Keratinocyte (primary cell): ENCODE results near the gene TMEM131. TPM values are rescaled to one million over a fixed set of nuclear protein-coding genes. Genes with fewer than 3 reads are reported as not detected.

Experiments
- DNase-seq: peaks from one replicate; pipeline ENCODE4 v3.0.0-alpha.2; 2011; ENCODE audit warnings: low read depth, missing footprints, low spot score
- FAIRE-seq: peaks from 2 replicates; lab custom pipeline; 2011; peaks lifted over from hg19 to GRCh38; lab: Jason Lieb, UNC
- H2AFZ ChIP-seq: 2 replicates; pipeline ENCODE4 v1.6.0; 2012; ENCODE audit warnings: low read length, control low read depth, inconsistent platforms; ENCODE audit not compliant: control insufficient read depth
- H3K27ac ChIP-seq: 2 replicates; pipeline ENCODE4 v1.5.1; 2011; ENCODE audit warnings: low read length; ENCODE audit not compliant: control insufficient read depth, insufficient read depth
- H3K27me3 ChIP-seq: 3 replicates; pipeline ENCODE4 v1.6.0; 2011; ENCODE audit warnings: low read length; ENCODE audit not compliant: control insufficient read depth, insufficient read depth; ENCODE audit errors: extremely low read depth
- H3K36me3 ChIP-seq, 2 experiments: 2 replicates in 1 of 2; 3 replicates in 1 of 2; pipeline ENCODE4 v1.5.1; 2011; ENCODE audit warnings: low read length in 2 of 2, mild to moderate bottlenecking in 1 of 2; ENCODE audit not compliant: control insufficient read depth in 2 of 2, insufficient read depth in 2 of 2; ENCODE audit errors: extremely low read depth in 1 of 2
- H3K4me1 ChIP-seq: 3 replicates; pipeline ENCODE4 v1.5.1; 2011; ENCODE audit warnings: low read length; ENCODE audit not compliant: control insufficient read depth, insufficient read depth; ENCODE audit errors: extremely low read depth
- H3K4me2 ChIP-seq: 3 replicates; pipeline ENCODE4 v1.6.0; 2011; ENCODE audit warnings: low read depth, low read length; ENCODE audit not compliant: control insufficient read depth, insufficient read depth; ENCODE audit errors: extremely low read depth
- H3K4me3 ChIP-seq, 3 experiments: fragments of 200-600 bp in 1 of 3; sonication (generic) in 1 of 3; 2 replicates in 2 of 3; 3 replicates in 1 of 3; pipeline ENCODE4 v1.5.1; 2011 to 2016; ENCODE audit warnings: low read length in 3 of 3, mild to moderate bottlenecking in 3 of 3, control low read depth in 2 of 3, inconsistent platforms in 1 of 3, low read depth in 1 of 3, mixed read lengths in 1 of 3, mixed run types in 1 of 3, moderate library complexity in 1 of 3; ENCODE audit not compliant: control insufficient read depth in 2 of 3, insufficient read depth in 2 of 3; ENCODE audit errors: extremely low read depth in 1 of 3
- H3K79me2 ChIP-seq: 2 replicates; pipeline ENCODE4 v1.6.0; 2012; ENCODE audit warnings: low read length; ENCODE audit not compliant: control insufficient read depth, insufficient read depth
- H3K9ac ChIP-seq: 3 replicates; pipeline ENCODE4 v1.6.0; 2011; ENCODE audit warnings: low read length; ENCODE audit not compliant: control insufficient read depth, insufficient read depth; ENCODE audit errors: extremely low read depth
- H3K9me1 ChIP-seq: 3 replicates; pipeline ENCODE4 v1.6.0; 2011; ENCODE audit warnings: low read length; ENCODE audit not compliant: control insufficient read depth, insufficient read depth; ENCODE audit errors: extremely low read depth
- H3K9me3 ChIP-seq: 2 replicates; pipeline ENCODE4 v1.5.1; 2012; ENCODE audit warnings: low read depth, low read length; ENCODE audit not compliant: control insufficient read depth
- H4K20me1 ChIP-seq: 3 replicates; pipeline ENCODE4 v1.6.0; 2011; ENCODE audit warnings: low read length; ENCODE audit not compliant: control insufficient read depth, insufficient read depth; ENCODE audit errors: extremely low read depth
- EZH2 ChIP-seq: IDR thresholded peaks from one replicate; pipeline ENCODE4 v1.6.1; 2012; ENCODE audit warnings: inconsistent platforms, mild to moderate bottlenecking, low read length, moderate library complexity
- dilution Hi-C: fragments of 300-500 bp; cut with MboI; formaldehyde crosslinking; loops from one replicate; pipeline ENCODE4 v1.7.0; 2020; ENCODE audit warnings: low sequenced_read_pairs; ENCODE audit not compliant: extremely low pct_ligation_motif_present
- polyA plus RNA-seq, 5 experiments: library from polyadenylated mRNA; depleted of rRNA in 3 of 5; stranded (reverse) in 3 of 5; stranded (forward) in 1 of 5; unstranded in 1 of 5; fragments of >200 nt; gene quantifications; 1 replicate in 1 of 5; 2 replicates in 3 of 5; 3 replicates in 1 of 5; pipeline versions ENCODE4 v1.2.1 to v1.2.3, GENCODE V29; 2011 to 2012; ENCODE audit warnings: missing spikeins in 2 of 5, low read depth in 1 of 5, low replicate concordance in 1 of 5
- TF ChIP-seq, protein P1 (sequence below), 3 experiments: IDR thresholded peaks in 1 of 3; conservative IDR thresholded peaks in 1 of 3; optimal IDR thresholded peaks in 1 of 3; 2 replicates in 2 of 3; 3 replicates in 1 of 3; pipeline versions ENCODE3 to v1.5.1; 2011; ENCODE audit warnings: low read length in 3 of 3, mild to moderate bottlenecking in 3 of 3, moderate library complexity in 2 of 3, control low read depth in 1 of 3, inconsistent platforms in 1 of 3; ENCODE audit not compliant: insufficient read depth in 2 of 3; ENCODE audit errors: extremely low read depth in 1 of 3

The TMEM131 gene
- polyA plus RNA-seq, 1 donor (not counting 4 experiments of a cell fraction or from before 2014, with no cell fraction given), result 25.5 TPM

GRCh38 chr2:97999536-97999935, 3.8 kb upstream of the TMEM131 start:
- dilution Hi-C loops, result no loop called here
- Histone ChIP-seq H4K20me1 (no peaks in the 10 kb centered on the region), H3K27ac (no peak overlapping the region), H3K27me3 (no peaks in the 10 kb centered on the region), H3K9me1 (no peaks in the 10 kb centered on the region), H3K9ac (no peak overlapping the region), H2AFZ (no peak overlapping the region), H3K79me2 (peaks cover 9% of the 10 kb centered on the region), H3K4me3 (no peak overlapping the region), H3K4me1 (peaks cover 10% of the 10 kb centered on the region), H3K36me3 (no peaks in the 10 kb centered on the region), H3K9me3 (no peaks in the 10 kb centered on the region), H3K4me2 (no peak overlapping the region)
- TF ChIP-seq EZH2, result no peak
- TF ChIP-seq, protein P1, sequence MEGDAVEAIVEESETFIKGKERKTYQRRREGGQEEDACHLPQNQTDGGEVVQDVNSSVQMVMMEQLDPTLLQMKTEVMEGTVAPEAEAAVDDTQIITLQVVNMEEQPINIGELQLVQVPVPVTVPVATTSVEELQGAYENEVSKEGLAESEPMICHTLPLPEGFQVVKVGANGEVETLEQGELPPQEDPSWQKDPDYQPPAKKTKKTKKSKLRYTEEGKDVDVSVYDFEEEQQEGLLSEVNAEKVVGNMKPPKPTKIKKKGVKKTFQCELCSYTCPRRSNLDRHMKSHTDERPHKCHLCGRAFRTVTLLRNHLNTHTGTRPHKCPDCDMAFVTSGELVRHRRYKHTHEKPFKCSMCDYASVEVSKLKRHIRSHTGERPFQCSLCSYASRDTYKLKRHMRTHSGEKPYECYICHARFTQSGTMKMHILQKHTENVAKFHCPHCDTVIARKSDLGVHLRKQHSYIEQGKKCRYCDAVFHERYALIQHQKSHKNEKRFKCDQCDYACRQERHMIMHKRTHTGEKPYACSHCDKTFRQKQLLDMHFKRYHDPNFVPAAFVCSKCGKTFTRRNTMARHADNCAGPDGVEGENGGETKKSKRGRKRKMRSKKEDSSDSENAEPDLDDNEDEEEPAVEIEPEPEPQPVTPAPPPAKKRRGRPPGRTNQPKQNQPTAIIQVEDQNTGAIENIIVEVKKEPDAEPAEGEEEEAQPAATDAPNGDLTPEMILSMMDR (optimal IDR thresholded peaks at IDR 0.05 in 1 of 3, IDR thresholded peaks at IDR 0.05 in 1 of 3, conservative IDR thresholded peaks at IDR 0.05 in 1 of 3; ENCODE audit: extremely low read depth in 1 of 3, insufficient read depth in 2 of 3, low read length in 3 of 3), result no peak
- DNase-seq, result no peak
- no peak for FAIRE-seq

DNA sequence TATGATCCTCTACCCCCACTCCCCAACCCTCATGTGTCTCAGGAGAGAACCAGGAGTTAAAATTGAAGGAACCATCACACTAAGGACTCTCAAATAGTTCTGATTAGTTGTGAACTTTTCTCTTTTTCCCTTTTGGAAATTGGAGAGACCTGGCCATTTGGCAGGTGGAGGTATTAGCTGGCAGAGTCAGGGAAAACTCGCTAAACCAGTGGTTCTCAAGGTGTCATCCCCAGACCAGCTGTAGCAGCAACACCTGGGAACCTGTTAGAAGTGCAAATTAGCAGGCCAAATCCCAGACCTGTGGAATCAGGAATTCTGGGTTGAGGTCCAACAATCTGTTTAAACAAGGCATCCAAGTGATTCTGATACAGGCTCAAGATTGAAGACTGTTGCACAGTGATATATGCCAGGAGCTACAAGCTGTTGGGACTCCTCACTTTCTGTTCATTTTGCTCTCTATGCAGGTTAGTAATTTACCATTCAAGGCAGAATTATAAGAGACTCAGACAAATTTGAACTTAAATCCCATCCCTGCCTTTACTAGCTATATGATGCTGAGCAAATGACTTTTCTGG, 2.8 kb upstream of the TMEM131 start:
- dilution Hi-C loops, result no loop called here
- Histone ChIP-seq H3K4me3 (no peak overlapping the region), H3K4me1 (peaks cover 15% of the 10 kb centered on the region), H3K36me3 (no peaks in the 10 kb centered on the region), H3K4me2 (no peak overlapping the region), H3K9ac (no peak overlapping the region), H3K9me1 (no peaks in the 10 kb centered on the region), H3K27me3 (no peaks in the 10 kb centered on the region), H3K9me3 (no peaks in the 10 kb centered on the region), H4K20me1 (peaks cover 2% of the 10 kb centered on the region), H3K79me2 (peaks cover 19% of the 10 kb centered on the region), H3K27ac (no peak overlapping the region), H2AFZ (no peak overlapping the region)
- no peak for FAIRE-seq
- no peak for DNase-seq
- TF ChIP-seq, protein P1 (optimal IDR thresholded peaks at IDR 0.05 in 1 of 3, IDR thresholded peaks at IDR 0.05 in 1 of 3, conservative IDR thresholded peaks at IDR 0.05 in 1 of 3; ENCODE audit: extremely low read depth in 1 of 3, insufficient read depth in 2 of 3, low read length in 3 of 3), result no peak
- TF ChIP-seq EZH2, result no peak
